Measurements from ENCODE around the gene ABCG5.

The ABCG5 gene

DNA sequence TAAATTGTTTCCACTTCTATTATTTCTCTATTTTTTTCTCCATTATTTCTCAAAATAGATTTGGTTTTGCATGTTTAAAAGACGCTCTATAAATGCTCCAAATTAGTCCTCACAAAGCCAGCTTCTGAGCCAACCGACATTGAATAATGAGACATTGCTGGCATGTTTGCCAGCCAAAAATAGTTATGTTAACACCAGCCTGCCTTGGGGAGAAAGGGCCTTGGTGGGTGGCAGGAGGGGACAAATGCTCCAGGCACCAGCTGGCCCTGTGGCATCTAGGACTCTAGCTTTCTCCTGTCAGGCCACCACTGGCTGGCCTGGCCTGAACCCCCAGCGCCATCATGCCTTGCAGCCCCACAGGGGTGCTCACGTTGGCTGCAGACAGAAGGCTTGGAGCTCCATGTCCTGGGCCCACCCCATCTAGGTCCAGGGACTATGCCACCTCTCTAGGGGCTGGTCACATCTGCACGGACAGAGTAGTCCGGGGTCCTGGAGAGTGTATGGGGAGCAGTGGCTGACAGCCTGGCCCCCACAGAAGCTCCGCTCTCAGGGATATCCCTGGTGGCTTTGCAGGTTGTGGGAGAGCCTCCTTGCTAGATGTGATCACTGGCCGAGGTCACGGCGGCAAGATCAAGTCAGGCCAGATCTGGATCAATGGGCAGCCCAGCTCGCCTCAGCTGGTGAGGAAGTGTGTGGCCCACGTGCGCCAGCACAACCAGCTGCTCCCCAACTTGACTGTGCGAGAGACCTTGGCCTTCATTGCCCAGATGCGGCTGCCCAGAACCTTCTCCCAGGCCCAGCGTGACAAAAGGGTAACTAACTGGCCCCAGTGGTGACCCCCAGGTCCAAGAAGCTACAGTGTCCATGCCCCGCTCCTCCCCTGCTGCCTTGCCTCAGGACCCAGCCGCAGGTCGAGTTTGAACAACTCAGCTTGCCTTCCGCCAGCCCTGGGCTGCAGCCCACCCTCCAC, 12.7 kb upstream of the ABCG5 start:
- DNase-seq = peak in 1 of 2 donors; percentile 11
- Histone ChIP-seq H3K27ac (no peak overlapping the region), H3K36me3 (no peaks in the 10 kb centered on the region), H3K9me3 (no peaks in the 10 kb centered on the region), H3K4me1 (no peaks in the 10 kb centered on the region), H3K27me3 (peaks cover 0 to 42% of the 10 kb centered on the region in 2 donors), H3K4me3 (no peak overlapping the region)
- intact Hi-C loops (cut with DNase I; ENCODE audit: low total_unique reads) = no loop called here
- TF ChIP-seq, protein P1, sequence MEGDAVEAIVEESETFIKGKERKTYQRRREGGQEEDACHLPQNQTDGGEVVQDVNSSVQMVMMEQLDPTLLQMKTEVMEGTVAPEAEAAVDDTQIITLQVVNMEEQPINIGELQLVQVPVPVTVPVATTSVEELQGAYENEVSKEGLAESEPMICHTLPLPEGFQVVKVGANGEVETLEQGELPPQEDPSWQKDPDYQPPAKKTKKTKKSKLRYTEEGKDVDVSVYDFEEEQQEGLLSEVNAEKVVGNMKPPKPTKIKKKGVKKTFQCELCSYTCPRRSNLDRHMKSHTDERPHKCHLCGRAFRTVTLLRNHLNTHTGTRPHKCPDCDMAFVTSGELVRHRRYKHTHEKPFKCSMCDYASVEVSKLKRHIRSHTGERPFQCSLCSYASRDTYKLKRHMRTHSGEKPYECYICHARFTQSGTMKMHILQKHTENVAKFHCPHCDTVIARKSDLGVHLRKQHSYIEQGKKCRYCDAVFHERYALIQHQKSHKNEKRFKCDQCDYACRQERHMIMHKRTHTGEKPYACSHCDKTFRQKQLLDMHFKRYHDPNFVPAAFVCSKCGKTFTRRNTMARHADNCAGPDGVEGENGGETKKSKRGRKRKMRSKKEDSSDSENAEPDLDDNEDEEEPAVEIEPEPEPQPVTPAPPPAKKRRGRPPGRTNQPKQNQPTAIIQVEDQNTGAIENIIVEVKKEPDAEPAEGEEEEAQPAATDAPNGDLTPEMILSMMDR (IDR thresholded peaks at IDR 0.05) = no peak

DNA sequence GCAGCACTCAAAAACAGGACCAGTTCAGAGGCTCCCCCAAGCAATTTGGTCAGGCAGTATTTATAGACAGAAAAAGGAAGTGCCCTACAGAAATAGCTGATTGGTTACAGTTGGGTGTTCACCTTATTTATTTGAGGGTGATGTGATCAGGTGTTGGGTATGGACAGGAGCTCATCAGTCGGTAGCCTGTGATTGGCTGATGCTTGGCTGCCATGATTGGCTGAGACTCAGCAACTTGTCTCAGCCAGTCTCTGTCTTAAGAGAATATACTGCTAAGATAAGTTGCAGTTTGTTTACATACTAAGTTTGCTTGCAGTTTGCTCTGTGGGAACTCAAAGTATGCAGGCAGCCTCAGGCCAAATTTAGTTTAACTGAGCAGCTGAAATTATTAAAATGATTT, 9.6 kb upstream of the ABCG5 start:
- no peak for DNase-seq
- Histone ChIP-seq H3K4me3 (no peak overlapping the region), H3K36me3 (no peaks in the 10 kb centered on the region), H3K9me3 (no peaks in the 10 kb centered on the region), H3K27ac (no peak overlapping the region), H3K4me1 (no peaks in the 10 kb centered on the region), H3K27me3 (peaks cover 0 to 20% of the 10 kb centered on the region in 2 donors)
- intact Hi-C loops (cut with DNase I; ENCODE audit: low total_unique reads) = no loop called here
- TF ChIP-seq, protein P1 (IDR thresholded peaks at IDR 0.05) = no peak

DNA sequence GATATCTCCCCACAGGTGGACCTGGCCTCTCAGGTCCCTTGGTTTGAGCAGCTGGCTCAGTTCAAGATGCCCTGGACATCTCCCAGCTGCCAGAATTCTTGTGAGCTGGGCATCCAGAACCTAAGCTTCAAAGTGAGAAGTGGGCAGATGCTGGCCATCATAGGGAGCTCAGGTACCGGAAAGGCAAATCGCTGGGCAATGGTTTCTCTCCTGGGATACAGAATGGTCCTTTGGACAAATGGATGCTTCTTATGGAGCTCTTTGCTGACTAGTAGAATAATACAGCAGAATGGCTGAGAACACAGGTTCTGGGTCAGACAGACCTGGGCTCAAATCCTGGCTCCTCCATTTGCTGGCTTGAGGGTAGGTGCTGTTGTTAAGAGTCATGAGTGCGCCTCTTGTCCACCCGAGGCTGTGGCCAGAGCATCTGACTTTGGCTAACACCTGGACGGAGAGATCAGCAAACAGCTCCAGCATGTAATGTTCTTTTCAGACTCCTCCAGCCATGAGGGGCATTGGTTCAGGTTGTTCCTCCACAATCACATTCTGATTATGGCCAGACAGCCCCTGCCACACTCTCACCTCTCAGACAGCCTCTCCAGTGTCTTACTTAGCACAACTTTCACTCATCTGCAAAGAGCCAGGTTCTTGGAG, 7.6 kb upstream of the ABCG5 start:
- Histone ChIP-seq H3K27me3 (peaks cover 0 to 2% of the 10 kb centered on the region in 2 donors), H3K27ac (no peak overlapping the region), H3K4me3 (no peak overlapping the region), H3K36me3 (no peaks in the 10 kb centered on the region), H3K9me3 (no peaks in the 10 kb centered on the region), H3K4me1 (no peaks in the 10 kb centered on the region)
- DNase-seq = no peak
- TF ChIP-seq, protein P1 (IDR thresholded peaks at IDR 0.05) = no peak
- intact Hi-C loops (cut with DNase I; ENCODE audit: low total_unique reads) = no loop called here

DNA sequence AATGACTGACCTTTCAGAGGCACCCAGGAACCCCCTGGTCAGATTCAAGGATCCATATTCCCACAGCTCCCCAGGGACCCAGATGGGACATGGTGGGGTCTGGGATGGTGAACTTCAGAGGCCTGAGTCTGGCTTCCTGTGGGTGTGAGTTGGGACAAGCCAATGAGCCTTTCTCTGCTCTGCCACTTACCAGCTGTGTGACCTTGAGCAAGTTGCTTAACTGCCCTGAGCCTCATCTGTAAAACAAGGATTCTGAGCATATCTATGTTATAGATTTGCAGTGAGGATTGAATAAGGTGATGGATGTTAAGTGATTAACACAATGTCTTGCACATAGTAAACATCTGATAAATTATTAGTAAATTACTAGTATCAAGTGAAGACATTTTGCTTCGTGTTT, 6.5 kb upstream of the ABCG5 start:
- no peaks in the 10 kb centered on the region for H3K36me3 ChIP-seq
- no peaks in the 10 kb centered on the region for H3K9me3 ChIP-seq
- no peak overlapping the region for H3K27ac ChIP-seq
- H3K4me1 ChIP-seq = no peaks in the 10 kb centered on the region
- no peak for DNase-seq
- H3K4me3 ChIP-seq = no peak overlapping the region
- intact Hi-C loops (cut with DNase I; ENCODE audit: low total_unique reads) = no loop called here
- TF ChIP-seq, protein P1 (IDR thresholded peaks at IDR 0.05) = no peak
- H3K27me3 ChIP-seq = no peaks in the 10 kb centered on the region

DNA sequence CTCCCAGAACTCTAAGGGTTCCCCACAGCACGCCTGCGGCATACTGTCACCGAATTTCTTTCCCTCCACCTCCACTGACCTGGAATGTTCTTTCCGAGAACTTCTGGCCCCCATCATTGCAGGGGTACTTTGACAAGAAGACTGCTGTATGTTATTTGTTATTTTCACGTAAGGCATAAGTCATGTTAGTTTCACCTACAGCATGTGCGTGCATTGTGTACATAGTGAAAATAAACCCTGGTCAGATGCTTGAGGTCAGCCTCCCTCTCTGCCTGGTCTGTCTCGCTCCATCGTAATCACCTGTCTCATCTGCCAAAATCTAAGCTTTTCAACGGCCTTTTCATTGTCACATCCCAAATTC, 4.2 kb upstream of the ABCG5 start:
- H3K4me3 ChIP-seq = no peak overlapping the region
- intact Hi-C loops (cut with DNase I; ENCODE audit: low total_unique reads) = no loop called here
- no peaks in the 10 kb centered on the region for H3K36me3 ChIP-seq
- H3K4me1 ChIP-seq = no peaks in the 10 kb centered on the region
- H3K9me3 ChIP-seq = no peaks in the 10 kb centered on the region
- no peak overlapping the region for H3K27ac ChIP-seq
- TF ChIP-seq, protein P1 (IDR thresholded peaks at IDR 0.05) = no peak
- DNase-seq = no peak
- H3K27me3 ChIP-seq = peaks cover 0 to 7% of the 10 kb centered on the region in 2 donors
